Gastroesophageal sphincter (tissue), 4 donors: ENCODE results near the gene KAZN. TPM values are rescaled to one million over a fixed set of nuclear protein-coding genes. Genes with fewer than 3 reads are reported as not detected.

Experiments
- ATAC-seq: fragments of 150-250 bp; one replicate; pipeline ENCODE4 v1.9.1; 2016; ENCODE audit warnings: mild to moderate bottlenecking, moderate library complexity
- H3K27ac ChIP-seq, 4 donors: fragments of 200-600 bp; sonication (generic) in 3 of 4; 1 replicate in 3 of 4; 2 replicates in 1 of 4; pipeline ENCODE4 v1.5.1; 2016 to 2019
- H3K27me3 ChIP-seq: fragments of 200-600 bp; sonication (generic); one replicate; pipeline ENCODE4 v1.5.1; 2019
- H3K36me3 ChIP-seq, 2 donors: fragments of 200-600 bp; sonication (generic); one replicate each; pipeline ENCODE4 v1.5.1; 2019; ENCODE audit warnings: control low read depth in 1 of 2
- H3K4me1 ChIP-seq, 3 donors: fragments of 200-600 bp; sonication (generic); 1 replicate in 2 of 3; 2 replicates in 1 of 3; pipeline ENCODE4 v1.5.1; 2016 to 2019; ENCODE audit warnings: control low read depth in 2 of 3
- H3K4me3 ChIP-seq, 2 donors: fragments of 200-600 bp; sonication (generic); one replicate each; pipeline ENCODE4 v1.5.1; 2019; ENCODE audit warnings: mild to moderate bottlenecking in 1 of 2, moderate library complexity in 1 of 2
- H3K9me3 ChIP-seq, 3 donors: fragments of 200-600 bp; sonication (generic); one replicate each; pipeline ENCODE4 v1.5.1; 2017 to 2019; ENCODE audit warnings: control low read depth in 2 of 3
- EP300 ChIP-seq: sonication (generic); formaldehyde crosslinking; IDR thresholded peaks from one replicate; pipeline ENCODE4 v1.6.1; 2017; ENCODE audit warnings: antibody characterized with exemption, mild to moderate bottlenecking
- POLR2A ChIP-seq, 2 donors: fragments of 450-650 bp; IDR thresholded peaks; one replicate each; pipeline ENCODE4 v1.6.1; 2017; ENCODE audit warnings: antibody characterized with exemption in 2 of 2, mild to moderate bottlenecking in 2 of 2, moderate library complexity in 1 of 2
- POLR2AphosphoS5 ChIP-seq: sonication (generic); formaldehyde crosslinking; IDR thresholded peaks from one replicate; pipeline ENCODE4 v1.6.1; 2017; ENCODE audit warnings: antibody characterized with exemption
- WGBS, 2 donors: methylation state at CpG; one replicate each; pipeline ENCODE4 v1.1.5; 2018; ENCODE audit warnings: low coverage in 1 of 2; 5-methylcytosine and 5-hydroxymethylcytosine counted together
- total RNA-seq, 4 donors: library from RNA; depleted of rRNA; stranded (reverse); fragments of >200 nt; gene quantifications; one replicate each; pipeline ENCODE4 v1.1.0, GENCODE V29; 2016
- TF ChIP-seq, protein P1 (sequence below), 4 experiments: fragments of 200-600 bp in 2 of 4; fragments of 450-650 bp in 2 of 4; sonication (generic) in 1 of 4; IDR thresholded peaks; one replicate each; pipeline ENCODE4 v1.5.1; 2017 to 2019; ENCODE audit warnings: antibody characterized with exemption in 4 of 4, mild to moderate bottlenecking in 2 of 4, moderate library complexity in 2 of 4

The KAZN gene
- total RNA-seq, 4 donors from 2014 or later, result 6.5 to 16.6 (median 11.5) TPM

DNA sequence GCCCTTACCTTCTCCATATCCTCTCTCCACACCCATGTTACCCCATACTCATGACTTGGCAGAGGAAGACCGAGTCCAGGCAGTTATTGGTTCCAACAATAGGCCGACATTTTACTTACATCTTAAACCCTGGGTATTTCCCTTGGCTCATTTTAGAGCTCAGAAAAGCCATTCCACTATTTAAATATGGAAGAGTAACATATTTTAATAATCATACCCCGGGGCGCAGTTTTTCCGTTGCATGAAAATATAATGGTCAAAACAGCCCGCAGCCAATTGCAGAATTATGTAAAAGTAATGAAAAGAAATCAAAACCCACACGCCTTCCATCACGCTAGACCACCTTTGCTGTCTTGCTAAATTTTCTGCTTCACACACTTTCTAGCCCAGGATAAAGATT is 48.5 kb downstream of the KAZN start:
- Histone ChIP-seq H3K9me3 (peaks cover 0 to 20% (median 0%) of the 10 kb centered on the region in 3 donors), H3K4me1 (peaks cover 0 to 11% (median 3%) of the 10 kb centered on the region in 3 donors), H3K27ac (no peak overlapping the region), H3K4me3 (no peak overlapping the region), H3K36me3 (no peaks in the 10 kb centered on the region), H3K27me3 (no peaks in the 10 kb centered on the region)
- WGBS, 2 donors, result 83 to 90% methylated on average over 7 to 8 of the region's 8 CpGs
- no peak for ATAC-seq
- TF ChIP-seq EP300, result no peak
- TF ChIP-seq, protein P1, sequence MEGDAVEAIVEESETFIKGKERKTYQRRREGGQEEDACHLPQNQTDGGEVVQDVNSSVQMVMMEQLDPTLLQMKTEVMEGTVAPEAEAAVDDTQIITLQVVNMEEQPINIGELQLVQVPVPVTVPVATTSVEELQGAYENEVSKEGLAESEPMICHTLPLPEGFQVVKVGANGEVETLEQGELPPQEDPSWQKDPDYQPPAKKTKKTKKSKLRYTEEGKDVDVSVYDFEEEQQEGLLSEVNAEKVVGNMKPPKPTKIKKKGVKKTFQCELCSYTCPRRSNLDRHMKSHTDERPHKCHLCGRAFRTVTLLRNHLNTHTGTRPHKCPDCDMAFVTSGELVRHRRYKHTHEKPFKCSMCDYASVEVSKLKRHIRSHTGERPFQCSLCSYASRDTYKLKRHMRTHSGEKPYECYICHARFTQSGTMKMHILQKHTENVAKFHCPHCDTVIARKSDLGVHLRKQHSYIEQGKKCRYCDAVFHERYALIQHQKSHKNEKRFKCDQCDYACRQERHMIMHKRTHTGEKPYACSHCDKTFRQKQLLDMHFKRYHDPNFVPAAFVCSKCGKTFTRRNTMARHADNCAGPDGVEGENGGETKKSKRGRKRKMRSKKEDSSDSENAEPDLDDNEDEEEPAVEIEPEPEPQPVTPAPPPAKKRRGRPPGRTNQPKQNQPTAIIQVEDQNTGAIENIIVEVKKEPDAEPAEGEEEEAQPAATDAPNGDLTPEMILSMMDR (IDR thresholded peaks at IDR 0.05), result no peak
- TF ChIP-seq POLR2A (IDR thresholded peaks at IDR 0.05), result no peak
- TF ChIP-seq POLR2AphosphoS5, result no peak

DNA sequence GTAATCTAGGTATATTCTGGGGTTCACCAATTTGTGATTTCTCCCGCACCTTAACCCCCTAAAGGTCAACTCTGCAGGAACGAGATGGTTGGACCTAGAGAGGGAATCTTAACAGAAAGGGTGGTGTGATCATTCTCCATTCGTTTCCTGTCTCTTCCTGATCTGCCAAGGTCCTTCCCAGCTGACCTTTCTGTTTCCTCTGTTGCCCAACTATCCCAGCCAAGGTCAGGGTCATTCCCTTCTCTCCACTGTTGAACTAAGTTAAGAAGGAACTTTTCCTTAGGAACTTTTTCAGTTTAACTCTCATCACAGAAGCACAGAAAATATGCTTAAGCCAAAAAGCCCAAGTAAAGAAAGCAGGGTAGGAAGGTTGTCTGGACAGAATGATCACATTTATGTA is 49.3 kb downstream of the KAZN start:
- H3K9me3 ChIP-seq, result peaks cover 0 to 18% (median 0%) of the 10 kb centered on the region in 3 donors
- WGBS, 2 donors, result 60 to 82% methylated on average over 3 of the region's 3 CpGs
- no peak for TF ChIP-seq EP300
- ATAC-seq, result no peak
- no peak overlapping the region for H3K27ac ChIP-seq
- H3K4me3 ChIP-seq, result no peak overlapping the region
- no peaks in the 10 kb centered on the region for H3K36me3 ChIP-seq
- no peaks in the 10 kb centered on the region for H3K27me3 ChIP-seq
- H3K4me1 ChIP-seq, result peaks cover 0 to 11% (median 3%) of the 10 kb centered on the region in 3 donors

DNA sequence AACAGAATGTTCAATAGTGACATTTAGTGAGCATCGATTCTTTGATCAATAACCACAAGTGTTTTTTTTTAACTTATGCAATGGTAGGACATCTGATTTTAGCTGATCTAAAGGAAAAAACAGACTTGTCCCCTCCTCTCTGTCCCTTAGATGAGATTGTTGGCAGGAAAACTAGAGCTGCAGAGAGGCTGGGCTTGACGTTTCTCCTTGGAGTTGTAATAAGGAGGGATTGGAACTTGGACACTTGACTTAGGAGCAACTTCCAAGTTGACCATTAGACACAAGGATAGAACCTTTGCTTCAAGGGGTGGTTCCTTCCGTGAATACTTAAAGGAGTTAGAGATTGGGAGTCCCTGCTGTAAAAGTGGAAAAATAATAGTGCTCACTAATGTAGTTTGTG is 49.9 kb downstream of the KAZN start:
- peaks cover 0 to 12% (median 0%) of the 10 kb centered on the region in 3 donors for H3K9me3 ChIP-seq
- H3K36me3 ChIP-seq, result no peaks in the 10 kb centered on the region
- no peaks in the 10 kb centered on the region for H3K27me3 ChIP-seq
- no peak for TF ChIP-seq EP300
- TF ChIP-seq, protein P1 (IDR thresholded peaks at IDR 0.05), result no peak
- TF ChIP-seq POLR2AphosphoS5, result no peak
- no peak for TF ChIP-seq POLR2A (IDR thresholded peaks at IDR 0.05)
- no peak overlapping the region for H3K27ac ChIP-seq
- no peak overlapping the region for H3K4me3 ChIP-seq
- ATAC-seq, result no peak
- 51 to 58% methylated on average over 3 of the region's 3 CpGs for WGBS, 2 donors
- peaks cover 0 to 11% (median 3%) of the 10 kb centered on the region in 3 donors for H3K4me1 ChIP-seq

DNA sequence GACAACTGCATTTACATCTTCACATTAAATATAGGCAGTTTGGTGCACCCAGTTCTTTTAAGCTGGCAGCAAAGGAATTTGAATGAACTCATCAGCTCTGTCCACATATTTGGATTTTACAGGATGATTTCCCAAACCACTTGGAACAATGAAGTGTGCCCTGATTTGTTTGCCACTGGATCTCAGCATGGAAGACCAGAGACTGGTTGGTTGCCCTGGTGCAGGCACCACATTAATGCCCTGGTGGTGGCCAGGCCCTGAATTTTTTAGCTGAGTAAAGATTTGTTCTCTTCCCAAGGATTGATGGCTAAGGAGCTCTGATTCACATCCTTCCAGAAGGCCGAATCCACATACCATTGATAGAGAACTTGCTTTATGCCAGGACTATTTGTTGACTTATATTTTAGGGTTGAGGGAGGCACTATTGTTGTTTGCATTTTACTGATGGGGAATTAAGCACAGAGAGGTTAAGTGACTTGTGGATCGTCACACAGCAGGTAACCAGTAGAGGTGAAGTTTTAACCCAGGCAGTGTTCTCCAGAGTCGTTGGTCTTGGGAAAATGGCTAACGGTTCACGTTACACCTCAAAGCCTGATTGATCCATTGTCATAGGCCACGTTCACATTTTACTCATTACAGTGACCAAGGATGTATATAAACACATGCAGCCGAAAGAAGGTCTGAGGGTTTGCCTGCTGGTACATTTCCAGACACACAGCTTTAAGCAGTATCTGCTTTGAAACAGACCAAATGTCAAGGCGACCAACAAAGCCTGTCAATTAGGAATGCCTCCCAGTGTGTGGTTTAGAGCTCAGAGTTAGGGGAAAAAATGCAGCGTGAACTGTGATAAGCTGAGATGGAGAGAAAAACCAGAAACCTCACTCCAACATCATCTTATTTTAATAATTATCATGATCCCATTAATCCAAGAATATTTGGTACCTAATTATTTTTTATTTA is 50.7 kb downstream of the KAZN start:
- Histone ChIP-seq H3K9me3 (peaks cover 0 to 9% (median 0%) of the 10 kb centered on the region in 3 donors), H3K4me3 (no peak overlapping the region), H3K27ac (no peak overlapping the region), H3K27me3 (no peaks in the 10 kb centered on the region), H3K4me1 (peaks cover 0 to 11% (median 3%) of the 10 kb centered on the region in 3 donors), H3K36me3 (no peaks in the 10 kb centered on the region)
- TF ChIP-seq POLR2AphosphoS5 (no peak), EP300 (no peak)
- TF ChIP-seq, protein P1 (IDR thresholded peaks at IDR 0.05), result no peak
- 44 to 64% methylated on average over 8 of the region's 9 CpGs for WGBS, 2 donors
- no peak for ATAC-seq

DNA sequence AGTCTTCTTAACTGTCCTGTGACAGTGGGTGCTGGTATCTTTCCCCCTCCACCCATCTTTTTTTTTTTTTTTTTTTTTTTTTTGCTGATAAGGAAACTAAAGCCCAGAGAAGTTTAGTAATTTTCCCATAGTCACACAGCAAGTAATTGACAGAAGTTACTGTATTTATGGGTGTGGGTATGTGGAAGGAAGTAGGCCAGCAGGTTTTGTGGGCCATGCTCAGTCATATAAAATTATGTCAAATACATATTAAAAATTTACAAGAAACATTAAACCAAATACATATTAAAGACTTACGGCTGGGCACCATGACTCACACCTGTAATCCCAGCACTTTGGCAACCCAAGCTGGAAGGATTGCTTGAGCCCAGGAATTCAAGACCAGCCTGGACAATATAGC is 51.5 kb downstream of the KAZN start:
- TF ChIP-seq, protein P1 (IDR thresholded peaks at IDR 0.05), result no peak
- no peak for TF ChIP-seq POLR2A (IDR thresholded peaks at IDR 0.05)
- no peak for TF ChIP-seq EP300
- TF ChIP-seq POLR2AphosphoS5, result no peak
- no peak for ATAC-seq

More for the DNA sequence above, 51.5 kb downstream of the KAZN start:
- H3K36me3 ChIP-seq, result no peaks in the 10 kb centered on the region
- H3K27ac ChIP-seq, result no peak overlapping the region
- no peaks in the 10 kb centered on the region for H3K27me3 ChIP-seq
- no peak overlapping the region for H3K4me3 ChIP-seq
- peaks cover 0 to 11% (median 3%) of the 10 kb centered on the region in 3 donors for H3K4me1 ChIP-seq
- H3K9me3 ChIP-seq, result peaks cover 0 to 8% (median 0%) of the 10 kb centered on the region in 3 donors
- WGBS, 2 donors, result 100% methylated on average over 1 of the region's 1 CpG
